HG03103 (cell line): ENCODE results near the gene MED31.
A peak's percentile ranks its signal among the peaks of the same experiment; 100 is the strongest.
"Not testable (repeated sequence)": the region's sequence is repeated elsewhere in the genome, so short reads cannot be mapped to it uniquely, and the experiment has no call there.

Experiments used
- ATAC-seq: cut with Tn5 transposase; IDR thresholded peaks from one replicate; pipeline ENCODE4 v1.9.1; 2021; ENCODE audit warnings: low read depth; ENCODE audit not compliant: unreplicated experiment

MED31 gene

DNA sequence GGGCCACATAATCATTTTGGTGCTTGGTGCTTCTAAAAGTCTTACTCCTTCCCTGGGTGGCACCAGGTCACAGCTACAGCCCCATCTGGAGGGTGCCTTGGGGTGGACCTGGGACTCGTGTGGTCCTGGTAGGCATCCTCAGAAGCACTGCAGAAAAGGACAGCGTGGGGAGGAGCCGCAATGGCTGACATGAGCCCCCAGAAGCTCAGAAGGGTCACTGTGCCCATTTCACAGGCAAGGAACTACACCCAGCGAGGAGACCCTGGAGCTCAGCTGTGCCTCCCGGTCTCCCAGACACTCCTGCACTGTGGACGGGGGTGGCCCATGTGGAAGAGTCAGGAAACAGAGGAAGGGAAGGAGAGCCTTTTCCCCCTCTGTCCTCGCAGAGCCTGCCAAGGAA, 26.5 kb upstream of the MED31 start:
- no peak for ATAC-seq

GRCh38 chr17:6677158-6677831, 25.9 kb upstream of the MED31 start:
- no peak for ATAC-seq

DNA sequence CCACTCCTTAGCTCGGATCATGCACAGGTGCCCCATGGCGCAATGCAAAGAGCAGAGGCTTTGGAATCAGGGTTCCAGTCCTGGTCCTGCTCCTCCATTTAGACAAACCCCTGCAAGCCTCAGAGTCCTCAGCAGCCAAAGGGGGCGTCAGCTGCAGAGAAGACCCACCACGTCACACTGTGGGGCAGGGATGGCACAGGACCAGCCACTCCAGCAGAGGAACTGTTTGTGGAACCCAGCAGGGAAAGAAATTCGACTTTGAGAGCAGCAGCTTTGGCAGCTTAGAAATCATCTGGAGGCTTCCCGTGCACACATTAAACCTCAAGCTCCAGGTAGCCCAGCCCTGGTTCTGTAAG, 25.4 kb upstream of the MED31 start:
- ATAC-seq, result no peak

- ATAC-seq, result no peak
These were observed 23.9 kb upstream of the MED31 start for GRCh38 chr17:6675201-6675825.

GRCh38 chr17:6674586-6674985, 23.2 kb upstream of the MED31 start:
- no peak for ATAC-seq

DNA sequence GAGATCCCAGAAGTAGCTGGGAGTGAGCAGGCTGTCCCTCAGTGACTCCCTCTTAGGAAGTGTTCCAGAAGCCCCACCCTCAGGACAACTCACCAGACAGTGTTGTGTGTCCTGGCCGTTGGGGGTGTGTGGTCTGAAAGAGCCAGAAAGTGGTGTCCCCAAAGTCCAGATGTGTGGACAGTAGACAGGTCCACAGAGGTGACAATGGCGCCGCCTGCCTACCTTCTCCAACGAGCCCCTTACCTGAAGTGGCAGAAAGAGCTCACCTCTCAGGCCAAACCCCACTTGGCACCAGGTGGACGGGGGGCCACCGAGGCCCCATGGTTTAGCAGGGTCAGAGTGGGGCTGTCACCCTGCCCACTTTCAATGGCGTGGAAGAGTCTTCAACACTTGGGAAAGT, 20.0 kb upstream of the MED31 start:
- no peak for ATAC-seq

GRCh38 chr17:6670999-6671398, 19.6 kb upstream of the MED31 start:
- ATAC-seq, result no peak

GRCh38 chr17:6670571-6670970, 19.2 kb upstream of the MED31 start:
- ATAC-seq, result no peak

- ATAC-seq, result no peak
These were observed 18.2 kb upstream of the MED31 start for GRCh38 chr17:6669479-6670212.

DNA sequence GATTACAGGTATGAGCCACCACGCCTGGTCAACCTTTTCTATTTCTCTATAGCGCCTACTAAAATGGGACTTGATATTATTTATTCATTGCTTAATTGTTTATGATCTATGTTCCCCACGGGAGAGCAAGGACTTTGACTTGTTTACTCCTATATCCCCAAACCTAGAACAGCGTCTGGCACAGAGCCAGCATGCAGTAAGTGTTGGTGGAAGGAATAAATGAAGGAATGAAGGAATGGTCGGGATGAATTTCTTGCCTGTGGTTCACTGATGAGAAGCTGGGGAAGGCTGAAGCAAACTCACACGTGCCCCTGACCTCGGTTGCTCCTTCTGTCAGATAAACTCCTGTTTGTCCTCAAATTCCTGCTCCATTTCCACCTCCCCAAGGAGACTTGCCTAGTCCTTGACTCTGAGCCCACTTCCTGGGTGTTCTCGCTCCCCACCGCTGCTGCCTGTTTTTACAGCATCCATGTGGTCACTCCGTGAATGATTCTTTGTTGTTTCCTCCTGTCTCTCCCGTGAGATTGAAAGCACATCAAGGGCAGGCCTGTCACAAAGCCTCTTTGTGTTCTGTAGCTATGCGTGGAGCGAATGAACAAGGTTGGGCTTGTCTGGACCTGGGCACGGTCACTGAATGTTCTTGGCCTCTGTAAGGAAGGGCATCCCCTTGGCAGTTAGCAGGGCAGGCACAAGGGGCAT, 17.5 kb upstream of the MED31 start:
- no peak for ATAC-seq

DNA sequence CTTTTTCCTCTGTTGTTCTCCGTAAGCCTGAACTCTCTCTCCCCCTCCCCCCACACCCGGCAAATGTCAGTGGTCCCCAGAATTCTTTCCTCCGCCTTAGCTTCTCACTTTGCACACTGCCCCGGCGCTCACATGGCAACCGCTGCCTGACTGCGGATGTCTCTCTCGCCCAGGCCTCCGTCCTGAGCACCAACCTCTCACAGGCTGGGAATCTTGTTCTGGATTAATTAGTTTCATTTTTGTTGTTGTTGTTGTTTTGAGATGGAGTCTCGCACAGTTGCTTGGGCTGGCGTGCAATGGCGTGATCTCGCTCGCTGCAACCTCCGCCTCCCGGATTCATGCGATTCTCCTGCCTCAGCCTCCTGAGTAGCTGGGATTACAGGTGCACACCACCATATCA, 16.8 kb upstream of the MED31 start:
- no peak for ATAC-seq

- ATAC-seq, result no peak
These were observed 16.1 kb upstream of the MED31 start for GRCh38 chr17:6667516-6667915.

DNA sequence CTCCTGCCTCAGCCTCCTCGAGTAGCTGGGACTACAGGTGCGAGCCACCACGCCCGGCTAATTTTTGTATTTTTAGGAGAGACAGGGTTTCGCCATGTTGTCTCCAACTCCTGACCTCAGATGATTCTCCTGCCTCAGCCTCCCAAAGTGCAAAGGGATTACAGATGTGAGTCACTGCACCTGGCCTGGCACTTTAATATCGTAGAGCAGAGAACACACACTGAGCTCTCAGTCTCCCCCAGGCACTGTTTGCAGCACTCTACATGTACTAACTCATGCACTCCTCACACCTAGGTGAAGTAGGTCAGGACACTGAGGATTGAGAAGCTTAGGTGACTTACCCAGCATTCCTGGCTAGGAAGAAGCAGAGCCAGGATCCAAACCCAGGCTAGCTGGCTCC, 15.2 kb upstream of the MED31 start:
- no peak for ATAC-seq

DNA sequence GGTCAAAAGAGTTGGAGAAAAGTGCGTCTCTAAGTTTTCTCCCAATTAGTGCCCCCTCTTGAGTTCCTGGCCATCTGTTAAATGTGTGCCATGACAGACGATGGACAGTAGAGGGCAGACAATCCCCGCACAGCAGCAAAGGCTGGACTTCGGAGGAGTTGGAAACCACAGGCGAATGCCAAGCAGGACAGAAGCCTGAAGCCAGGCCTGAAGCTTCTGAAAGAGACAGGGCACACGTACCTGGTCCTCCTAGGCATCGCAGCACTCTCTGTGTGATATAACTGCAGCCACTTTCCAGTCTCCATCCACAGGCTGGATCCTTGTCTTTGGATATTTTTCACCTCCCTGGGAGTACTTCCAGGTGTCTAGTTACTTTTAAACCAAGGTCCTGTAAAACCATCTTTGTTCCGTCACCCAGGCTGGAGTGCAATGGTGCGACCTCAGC, 14.7 kb upstream of the MED31 start:
- no peak for ATAC-seq

DNA sequence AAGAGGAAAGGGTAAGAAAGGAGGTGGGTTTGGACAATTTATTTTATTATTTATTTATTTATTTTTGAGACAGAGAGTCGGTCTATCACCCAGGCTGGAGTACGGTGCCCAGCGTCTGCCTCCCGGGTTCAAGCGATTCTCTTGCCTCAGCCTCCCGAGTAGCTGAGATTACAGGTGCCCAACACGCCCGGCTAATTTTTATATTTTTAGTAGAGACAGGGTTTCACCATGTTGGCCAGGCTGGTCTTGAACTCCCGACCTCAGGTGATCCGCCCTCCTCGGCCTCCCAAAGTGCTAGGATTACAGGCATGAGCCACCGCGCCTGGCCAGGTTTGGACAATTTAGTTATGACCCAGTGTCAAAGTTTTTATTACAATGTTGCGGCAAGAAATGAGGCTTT, 11.8 kb upstream of the MED31 start:
- not testable (repeated sequence) for ATAC-seq

- ATAC-seq, result no peak
These were observed 10.1 kb upstream of the MED31 start for GRCh38 chr17:6661464-6661848.

DNA sequence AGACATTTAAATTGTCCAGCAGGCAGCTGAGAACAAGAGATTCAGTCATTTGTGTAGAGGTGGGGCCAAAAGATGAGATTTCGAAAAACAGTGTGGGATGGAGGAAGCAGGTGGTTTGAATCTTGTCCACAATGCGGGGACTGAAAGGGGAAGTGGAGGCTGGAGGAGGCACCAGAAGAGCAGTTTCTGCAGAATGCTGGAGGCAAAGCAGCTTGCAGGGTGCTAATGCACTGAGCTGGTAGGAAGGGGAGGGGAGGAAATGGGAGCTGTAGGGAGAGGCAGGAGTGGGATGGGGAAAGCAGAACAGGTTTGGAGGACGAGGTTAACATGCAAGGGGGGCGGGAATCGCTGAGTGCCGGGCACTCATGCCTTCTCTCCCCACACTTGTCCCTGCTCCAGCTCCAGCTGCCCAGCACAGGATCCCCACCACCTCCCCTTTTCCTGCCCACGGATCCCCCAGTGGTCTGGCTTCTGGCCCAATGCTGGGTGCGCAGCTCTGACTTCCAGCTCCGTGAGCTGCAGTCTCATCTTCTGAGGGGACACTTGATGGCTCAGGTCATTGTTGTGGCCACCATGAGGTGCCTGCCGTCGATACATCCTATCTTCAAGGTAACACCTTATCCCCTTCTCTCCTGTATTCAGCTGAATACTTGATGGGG, 9.5 kb upstream of the MED31 start:
- peak; percentile 63 for ATAC-seq

DNA sequence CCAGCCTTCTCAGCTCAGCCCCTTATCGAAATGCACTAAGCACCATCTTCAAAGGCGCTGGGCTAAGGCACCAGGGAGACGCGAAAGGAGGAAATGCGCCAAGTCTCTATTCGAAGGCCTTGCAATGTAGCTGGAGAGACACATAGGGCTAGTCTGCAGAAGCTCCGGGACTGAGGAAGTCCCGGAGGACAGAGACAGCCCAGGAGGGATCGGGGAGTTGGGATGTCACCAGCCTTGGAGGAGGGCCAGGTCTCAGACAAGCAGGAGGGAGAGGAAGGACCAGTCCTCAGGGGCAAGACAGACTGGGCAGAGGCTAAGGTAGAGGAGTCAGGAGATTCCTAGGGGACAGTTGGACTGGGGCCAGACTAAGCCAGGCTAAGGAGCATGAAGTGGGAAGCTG, 8.7 kb upstream of the MED31 start:
- no peak for ATAC-seq

- ATAC-seq, result not testable (repeated sequence)
These were observed 7.0 kb upstream of the MED31 start for GRCh38 chr17:6658411-6658810.

DNA sequence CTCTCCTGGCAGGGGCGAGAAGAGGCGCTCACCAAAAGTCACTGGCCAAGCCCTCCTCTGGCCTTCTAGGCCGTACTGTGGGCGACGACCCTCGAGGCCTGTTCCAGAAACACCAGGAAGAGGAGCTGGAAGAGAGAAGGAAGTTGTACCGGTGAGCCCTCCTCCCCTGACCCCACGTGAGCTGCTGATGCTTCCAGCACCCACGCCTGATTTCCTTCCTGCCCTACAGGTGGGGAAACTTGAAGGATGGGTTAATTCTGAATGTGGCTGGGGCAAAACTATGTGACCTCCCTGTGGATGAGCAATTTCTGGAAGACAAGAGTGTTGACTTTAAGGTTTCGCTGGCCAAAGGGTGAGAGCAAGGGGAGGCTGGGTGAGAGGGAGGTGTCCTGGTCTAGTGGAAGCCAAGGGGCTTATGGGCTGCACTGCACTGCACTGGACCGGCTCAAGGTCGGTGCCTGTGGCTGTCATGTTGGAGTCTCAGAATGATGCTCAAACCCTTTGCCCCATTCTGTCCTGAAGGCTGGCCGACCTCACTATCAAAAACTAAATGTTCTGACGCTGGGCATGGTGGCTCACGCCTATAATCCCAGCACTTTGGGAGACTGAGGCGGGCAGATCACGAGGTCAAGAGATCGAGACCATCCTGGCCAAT, 6.4 kb upstream of the MED31 start:
- no peak for ATAC-seq
